Peyer's patch (tissue), 4 donors: ENCODE measurements around the gene NDRG2.

Source experiments
- CTCF ChIP-seq, 6 experiments: fragments of 450-650 bp in 4 of 6; fragments of 200-600 bp in 2 of 6; sonication (generic) in 1 of 6; IDR thresholded peaks; one replicate each; pipeline ENCODE4 v1.5.1; 2017 to 2019; ENCODE audit warnings: antibody characterized with exemption in 6 of 6, mild to moderate bottlenecking in 3 of 6, moderate library complexity in 1 of 6
- POLR2A ChIP-seq, 2 donors: fragments of 450-650 bp; IDR thresholded peaks; one replicate each; pipeline ENCODE4 v1.5.1; 2017; ENCODE audit warnings: antibody characterized with exemption in 2 of 2, mild to moderate bottlenecking in 2 of 2, moderate library complexity in 2 of 2

GRCh38 chr14:21056520-21057163 lies 31.8 kb upstream of the NDRG2 start:
- TF ChIP-seq POLR2A (IDR thresholded peaks at IDR 0.05) (no peak), CTCF (IDR thresholded peaks at IDR 0.05) (no peak)
